NCI-H82 treated with DMSO at 0.1 percent for 48 hours (cell line): Measurements from ENCODE around the gene DUSP2.

Experiments used
- DNase-seq: peaks from one replicate; lab custom pipeline; 2025; ENCODE audit not compliant: unreplicated experiment; lab: John Stamatoyannopoulos, UW

The DUSP2 gene

DNA sequence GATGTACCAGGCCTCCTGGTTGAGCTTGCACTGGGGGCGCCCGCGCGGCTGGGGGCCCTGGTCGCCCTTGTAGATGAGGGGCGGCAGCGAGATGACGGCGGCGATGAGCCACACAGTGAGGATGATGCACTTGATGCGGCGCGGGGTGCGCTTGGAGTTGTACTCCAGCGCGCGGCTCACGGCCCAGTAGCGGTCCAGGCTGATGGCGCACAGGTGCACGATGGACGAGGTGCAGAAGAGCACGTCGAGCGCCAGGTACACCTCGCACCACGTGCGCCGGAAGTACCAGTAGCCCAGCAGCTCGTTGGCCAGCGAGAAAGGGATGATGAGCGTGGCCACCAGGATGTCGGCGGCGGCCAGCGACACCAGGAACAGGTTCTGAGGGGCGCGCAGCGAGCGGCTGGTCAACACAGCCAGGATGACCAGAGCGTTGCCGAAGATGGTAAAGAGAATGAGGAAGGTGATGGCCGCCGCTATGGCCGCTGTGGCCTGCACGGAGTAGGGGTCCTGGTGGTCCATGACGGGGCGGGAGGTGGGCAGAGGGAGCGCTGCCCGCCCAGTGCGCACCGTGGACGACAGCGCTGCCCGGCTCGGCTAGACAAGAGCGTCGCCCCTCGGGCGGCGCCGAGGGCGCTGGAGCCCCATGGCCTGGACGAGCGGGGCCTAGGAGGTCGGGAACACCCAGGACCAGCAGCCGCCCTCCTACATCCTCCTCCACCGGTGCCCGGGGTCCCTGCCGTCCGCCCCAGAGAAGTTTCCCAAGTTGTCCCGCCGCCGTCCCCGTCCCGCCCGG lies 29.4 kb downstream of the DUSP2 start:
- no peak for DNase-seq

- no peak for DNase-seq
Measured at GRCh38 chr2:96114903-96115581, 30.2 kb downstream of the DUSP2 start.

DNA sequence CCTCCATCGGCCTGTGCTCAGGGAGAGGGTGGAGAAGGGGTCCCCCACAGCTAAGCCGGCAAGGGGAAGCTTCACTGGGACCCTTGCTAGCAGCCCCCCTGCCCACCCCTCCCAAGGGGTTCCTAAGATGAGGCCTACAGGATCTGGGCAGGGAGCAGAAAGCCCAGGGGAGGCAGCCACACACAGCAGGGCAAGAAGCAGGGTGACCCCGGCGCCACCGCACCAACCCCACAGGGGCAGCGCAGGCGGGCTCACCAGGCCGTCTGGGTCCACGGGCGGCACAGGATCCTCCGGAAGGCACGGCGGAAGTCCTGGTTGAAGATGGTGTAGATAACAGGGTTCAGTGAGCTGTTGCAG lies 30.7 kb downstream of the DUSP2 start:
- DNase-seq: no peak

GRCh38 chr2:96113951-96114350 lies 31.3 kb downstream of the DUSP2 start:
- DNase-seq: no peak

DNA sequence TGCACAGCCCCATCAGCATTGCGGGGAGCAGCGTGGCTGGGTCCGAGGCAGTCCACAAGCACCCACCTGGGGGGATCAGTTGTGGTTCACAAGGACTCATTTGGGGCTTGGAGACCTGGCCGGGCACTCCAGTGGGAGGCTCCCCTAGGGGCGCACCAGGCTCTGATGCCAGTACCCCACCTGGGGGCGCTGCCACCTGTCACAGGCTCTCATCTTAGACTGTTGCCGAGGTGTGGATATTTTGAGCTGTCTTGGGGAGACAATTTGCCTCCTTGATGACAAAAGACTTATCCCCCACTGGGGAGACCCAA lies 31.9 kb downstream of the DUSP2 start:
- DNase-seq: no peak

DNA sequence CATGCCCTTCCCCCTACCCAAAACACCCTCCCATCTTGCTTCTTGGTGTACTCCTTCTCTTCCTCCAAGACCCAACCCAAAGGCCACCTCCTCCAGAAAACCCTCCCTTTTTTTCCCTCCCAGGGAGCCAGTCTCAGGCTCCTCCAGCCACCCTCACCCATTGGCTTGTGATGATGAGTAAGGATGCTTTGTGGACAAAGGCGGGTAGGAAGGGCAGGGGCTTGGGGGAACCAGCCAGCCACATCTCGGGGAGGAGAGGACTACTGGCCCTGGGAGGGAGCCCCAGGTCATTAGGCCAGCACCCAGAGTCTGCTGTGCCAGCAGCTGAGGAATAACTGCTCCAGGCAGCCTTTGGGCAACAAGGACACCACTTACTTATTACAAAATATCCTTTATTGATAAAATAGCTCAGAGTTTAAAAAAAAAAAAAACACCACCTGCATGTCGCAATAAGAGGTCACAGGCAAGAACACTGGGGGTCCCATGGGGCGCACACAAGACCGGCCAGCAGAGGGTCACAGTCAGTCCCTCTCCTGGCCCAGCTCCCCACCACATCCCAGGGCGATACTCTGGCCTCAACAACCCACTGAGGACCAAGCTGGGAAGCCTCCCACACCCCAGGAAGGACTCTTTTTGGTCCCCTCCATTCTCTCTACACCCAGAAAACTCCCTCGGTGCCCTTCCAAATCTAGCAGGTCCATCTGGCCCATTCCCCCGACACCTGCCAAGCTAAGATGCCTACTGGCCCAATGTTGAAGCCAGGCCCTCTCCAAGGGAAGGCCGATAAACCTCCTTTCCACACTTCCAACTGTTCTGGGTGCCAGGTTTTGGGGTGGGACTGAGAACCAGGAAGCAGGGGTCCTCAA lies 32.5 kb downstream of the DUSP2 start:
- DNase-seq: no peak

- DNase-seq: no peak
Measured at GRCh38 chr2:96111823-96112500, 33.3 kb downstream of the DUSP2 start.

- no peak for DNase-seq
Measured at GRCh38 chr2:96111257-96111640, 34.0 kb downstream of the DUSP2 start.

- DNase-seq: no peak
Measured at GRCh38 chr2:96110621-96111256, 34.5 kb downstream of the DUSP2 start.

- DNase-seq: no peak
Measured at GRCh38 chr2:96109931-96110511, 35.2 kb downstream of the DUSP2 start.

- no peak for DNase-seq
Measured at GRCh38 chr2:96109361-96109680, 35.9 kb downstream of the DUSP2 start.

DNA sequence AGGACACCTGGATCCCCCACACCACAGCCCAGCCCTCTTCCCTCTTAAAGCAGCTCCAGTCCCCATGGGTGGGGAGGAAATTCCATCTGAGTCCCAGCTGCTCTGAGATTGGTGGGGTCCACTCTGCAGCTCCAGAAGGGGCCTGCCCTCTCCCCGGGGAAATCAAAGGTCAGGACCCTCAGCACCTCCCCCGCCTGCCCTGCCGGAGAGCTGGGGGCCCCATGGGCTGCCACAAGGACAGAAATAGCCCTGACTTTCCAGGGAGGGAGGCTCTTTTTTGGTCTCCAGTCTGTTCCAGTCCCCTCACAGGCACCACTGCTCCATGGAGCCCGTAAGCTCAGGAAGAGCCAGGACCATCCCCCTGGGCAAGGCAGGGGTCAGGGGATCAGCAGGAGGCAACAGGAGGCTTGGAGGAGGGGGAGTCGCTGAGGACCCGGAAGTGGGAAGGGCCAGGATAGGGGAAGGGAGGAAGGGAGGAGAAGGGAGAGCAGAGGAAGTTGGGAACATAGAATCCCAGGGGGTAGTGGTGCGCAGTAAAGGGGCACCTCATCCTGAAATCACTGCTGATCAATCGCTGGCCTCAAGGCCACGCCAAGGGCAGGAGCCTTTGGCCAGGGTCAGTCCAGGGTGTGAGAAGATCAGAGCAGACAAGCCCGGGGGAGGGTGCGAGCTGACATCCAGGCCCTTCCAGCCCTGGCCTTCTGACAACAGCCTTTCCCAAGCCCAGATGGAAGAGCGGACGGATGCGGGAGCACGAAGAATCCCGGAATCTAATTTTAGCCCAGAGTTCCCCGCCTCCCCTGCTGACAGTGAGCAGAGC lies 36.5 kb downstream of the DUSP2 start:
- DNase-seq: no peak

GRCh38 chr2:96108151-96108540 lies 37.1 kb downstream of the DUSP2 start:
- no peak for DNase-seq

DNA sequence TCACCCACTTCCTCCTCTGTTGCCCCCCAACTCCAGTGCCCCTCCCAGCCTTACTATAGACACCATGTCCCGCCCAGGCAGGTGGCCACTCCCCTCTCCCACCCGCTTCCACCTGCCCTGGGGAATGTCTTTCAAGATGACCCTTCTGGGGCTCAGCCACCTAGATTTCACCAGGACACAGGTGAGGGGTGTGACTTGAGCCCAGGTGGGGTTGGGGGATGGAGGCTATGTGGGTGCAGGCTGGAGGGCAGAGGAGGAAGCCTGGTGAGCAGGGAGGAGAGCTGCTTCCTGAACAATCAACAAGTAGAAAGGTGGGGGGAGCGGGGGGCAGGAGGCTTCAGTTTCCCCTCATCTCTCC lies 37.6 kb downstream of the DUSP2 start:
- no peak for DNase-seq

DNA sequence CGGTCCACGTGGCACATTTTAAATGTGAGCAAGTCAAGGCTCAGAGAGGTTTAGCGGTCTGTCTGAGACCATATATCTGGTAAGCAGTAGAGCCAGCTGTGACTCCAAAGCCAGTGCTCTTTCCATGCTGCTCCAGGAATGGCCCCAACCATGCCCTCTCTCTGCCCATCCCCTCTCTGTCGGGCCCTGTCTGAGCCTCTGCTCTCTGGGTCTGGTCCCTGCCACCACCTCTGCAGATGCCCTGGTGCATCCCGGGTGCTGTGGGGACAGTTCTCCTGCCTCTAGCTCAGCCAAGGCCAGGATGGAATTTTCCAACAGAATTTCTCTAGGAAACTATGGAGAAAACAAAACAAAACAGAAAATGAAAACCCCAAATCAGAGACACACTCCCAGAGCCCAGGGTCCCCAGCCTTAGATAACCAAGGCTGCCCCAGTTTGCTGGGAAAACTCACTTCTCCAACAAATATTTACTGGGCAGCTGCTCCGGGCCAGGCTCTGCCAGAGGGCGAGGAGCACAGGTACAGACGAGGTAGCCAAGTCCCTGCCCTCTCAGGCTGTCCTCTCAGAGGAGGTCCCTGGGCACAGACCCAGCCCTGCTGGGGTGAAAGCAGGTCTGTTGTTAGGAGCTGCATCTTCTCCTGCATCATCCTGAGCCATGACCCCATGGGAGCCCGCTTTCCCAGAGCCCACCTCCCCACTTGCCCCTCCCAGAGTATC lies 38.1 kb downstream of the DUSP2 start:
- no peak for DNase-seq

DNA sequence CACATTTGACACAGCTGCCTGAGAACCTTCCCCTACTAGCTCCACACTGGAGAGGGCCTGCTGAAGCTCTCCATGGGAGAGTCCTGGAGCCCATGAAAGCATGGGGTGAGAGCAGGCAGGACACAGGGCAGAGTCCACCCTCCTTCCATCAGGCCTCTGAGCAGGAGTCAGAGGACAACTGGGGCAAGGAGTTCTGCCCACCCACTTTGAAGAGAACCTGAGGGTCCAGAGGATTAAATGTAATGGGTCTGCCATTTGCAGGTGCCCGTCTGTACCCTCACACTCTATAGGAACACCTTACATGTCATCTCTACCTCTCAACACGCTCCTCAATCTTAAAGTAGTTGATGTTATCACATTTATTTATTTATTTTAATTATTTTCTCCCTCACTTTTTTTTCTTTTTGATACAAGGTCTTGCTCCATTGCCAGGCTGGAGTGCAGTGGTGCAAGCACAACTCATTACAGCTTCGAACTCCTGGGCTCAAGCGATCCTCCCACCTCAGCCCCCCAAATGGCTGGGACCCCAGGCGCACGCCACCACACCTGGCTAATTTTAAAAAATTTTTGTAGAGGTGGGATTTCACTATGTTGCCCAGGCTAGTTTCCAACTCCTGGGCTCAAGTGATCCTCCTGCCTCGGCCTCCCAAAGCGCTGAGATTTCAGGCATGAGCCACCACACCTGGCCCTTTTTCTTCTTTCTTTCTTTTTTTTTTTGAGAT lies 39.1 kb downstream of the DUSP2 start:
- no peak for DNase-seq

- DNase-seq: no peak
Measured at GRCh38 chr2:96105152-96105915, 39.9 kb downstream of the DUSP2 start.

DNA sequence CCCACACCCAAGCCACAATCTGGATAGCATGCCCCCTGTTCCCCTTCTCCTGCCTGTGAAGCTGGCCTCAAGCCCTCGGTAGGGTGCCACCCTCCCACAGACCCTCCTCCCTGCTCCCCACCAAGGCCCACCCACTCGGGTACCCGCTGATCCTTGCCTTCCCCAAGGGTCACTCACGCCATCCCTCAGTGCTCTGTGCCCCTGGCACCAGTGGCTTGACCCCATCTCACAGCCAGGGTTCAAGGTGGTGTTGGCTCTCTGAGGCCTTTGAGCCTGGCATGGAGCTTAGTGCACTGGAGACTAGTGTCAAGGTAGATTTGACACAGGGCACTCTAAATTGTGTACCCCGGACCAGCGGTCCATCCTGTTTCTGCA lies 40.8 kb downstream of the DUSP2 start:
- no peak for DNase-seq
